HCT116 (cell line): ENCODE measurements around the gene MYCBP2. TPM values are rescaled to one million over a fixed set of nuclear protein-coding genes. Genes with fewer than 3 reads are reported as not detected.

ENCODE experiments used
- ATAC-seq: fragments of 200-7000 bp; cut with Tn5 transposase; 2 replicates; pipeline ENCODE4 v1.9.1; 2020; ENCODE audit warnings: mild to moderate bottlenecking, moderate library complexity
- BruUV-seq: library from RNA; stranded (reverse); fragments of 400-500 nt; replicated peaks from 2 replicates; lab custom pipeline; 2021; lab: Mats Ljungman, UMichigan
- CTCF ChIA-PET: fragments of 300-600 bp; sonication (Branson Sonifier 250); formaldehyde crosslinking; loops from one replicate; lab custom pipeline; 2021; ENCODE audit warnings: antibody characterized with exemption; lab: Charles Lee
- POLR2A ChIA-PET: fragments of 300-600, 350-600 bp; sonication (Branson Sonifier 250); formaldehyde crosslinking; loops from one replicate; lab custom pipeline; 2021; ENCODE audit warnings: antibody characterized with exemption; lab: Charles Lee
- RAD21 ChIA-PET, 2 experiments: fragments of 300-600 bp; sonication (Branson Sonifier 250); formaldehyde crosslinking; loops; one replicate each; lab custom pipeline; 2023; ENCODE audit warnings: low total read pairs in 2 of 2; ENCODE audit not compliant: uncharacterized antibody in 2 of 2, unreplicated experiment in 2 of 2, low non-redundant PET in 1 of 2; lab: Charles Lee
- DNase-seq: peaks from one replicate; pipeline ENCODE4 v3.0.0-alpha.2; 2010; ENCODE audit warnings: low read depth, low spot score
- H2AFZ ChIP-seq: fragments of 200-600 bp; shearing (Covaris generic), sonication (generic); 2 replicates; pipeline ENCODE4 v1.6.1; 2017; ENCODE audit warnings: low read depth, mixed run types, mixed read lengths, antibody characterized with exemption, low read length; ENCODE audit not compliant: poor library complexity, severe bottlenecking
- H3K27ac ChIP-seq: 2 replicates; pipeline ENCODE4 v1.5.1; 2012; ENCODE audit warnings: low read depth, low read length
- H3K27me3 ChIP-seq: fragments of 200-600 bp; sonication (generic); 2 replicates; pipeline ENCODE4 v1.6.1; 2016; ENCODE audit warnings: mixed run types, low read length, mixed read lengths; ENCODE audit not compliant: insufficient read depth
- H3K36me3 ChIP-seq, 2 experiments: fragments of 200-500 bp in 1 of 2; fragments of 200-600 bp in 1 of 2; sonication (Bioruptor generic) in 1 of 2; sonication (generic) in 1 of 2; 2 replicates each; pipeline versions ENCODE4 v1.5.1 to v1.6.1; 2014 to 2016; ENCODE audit warnings: low read length in 2 of 2, inconsistent platforms in 1 of 2, mixed read lengths in 1 of 2, mixed run types in 1 of 2; ENCODE audit not compliant: insufficient read depth in 2 of 2, control insufficient read depth in 1 of 2
- H3K4me1 ChIP-seq, 2 experiments: fragments of 200-600 bp in 1 of 2; sonication (generic) in 1 of 2; 2 replicates each; pipeline versions ENCODE4 v1.5.1 to v1.6.1; 2012 to 2017; ENCODE audit warnings: low read length in 2 of 2, inconsistent platforms in 1 of 2, mild to moderate bottlenecking in 1 of 2, mixed read lengths in 1 of 2, mixed run types in 1 of 2, moderate library complexity in 1 of 2; ENCODE audit not compliant: insufficient read depth in 2 of 2, control insufficient read depth in 1 of 2
- H3K4me2 ChIP-seq: fragments of 200-600 bp; sonication (generic); 2 replicates; pipeline ENCODE4 v1.6.1; 2017; ENCODE audit warnings: mixed run types, low read length, mixed read lengths
- H3K4me3 ChIP-seq, 2 experiments: fragments of 200-600 bp in 1 of 2; sonication (generic) in 1 of 2; replicated peaks in 1 of 2; 2 replicates each; pipeline ENCODE4 v1.5.1; 2011 to 2016; ENCODE audit warnings: low read length in 2 of 2, control low read depth in 1 of 2, low read depth in 1 of 2, mild to moderate bottlenecking in 1 of 2, mixed read lengths in 1 of 2, mixed run types in 1 of 2
- H3K79me2 ChIP-seq: fragments of 200-600 bp; sonication (generic); 2 replicates; pipeline ENCODE4 v1.6.1; 2017; ENCODE audit warnings: mild to moderate bottlenecking, mixed run types, low read length, moderate library complexity, mixed read lengths; ENCODE audit not compliant: insufficient read depth
- H3K9ac ChIP-seq: fragments of 200-600 bp; sonication (generic); 2 replicates; pipeline ENCODE4 v1.6.1; 2016; ENCODE audit warnings: low read length, mixed read lengths
- H3K9me2 ChIP-seq: fragments of 200-600 bp; sonication (generic), shearing (Covaris generic); 2 replicates; pipeline ENCODE4 v1.6.1; 2017; ENCODE audit warnings: mixed run types, mild to moderate bottlenecking, moderate library complexity; ENCODE audit not compliant: insufficient read depth
- H3K9me3 ChIP-seq, 2 experiments: fragments of 200-500 bp in 1 of 2; fragments of 200-600 bp in 1 of 2; sonication (Bioruptor generic) in 1 of 2; sonication (generic) in 1 of 2; 2 replicates each; pipeline ENCODE4 v1.6.1; 2014 to 2017; ENCODE audit warnings: low read length in 2 of 2, mixed read lengths in 2 of 2, inconsistent platforms in 1 of 2, low read depth in 1 of 2, mild to moderate bottlenecking in 1 of 2, mixed run types in 1 of 2, moderate library complexity in 1 of 2; ENCODE audit not compliant: control insufficient read depth in 1 of 2, insufficient read depth in 1 of 2
- H4K20me1 ChIP-seq: fragments of 200-600 bp; sonication (generic), shearing (Covaris generic); 2 replicates; pipeline ENCODE4 v1.6.1; 2017; ENCODE audit warnings: mixed run types, mild to moderate bottlenecking, moderate library complexity; ENCODE audit not compliant: insufficient read depth
- CBX3 ChIP-seq: IDR thresholded peaks from 2 replicates; pipeline ENCODE4 v1.6.1; 2012; ENCODE audit warnings: low read depth
- MAX ChIP-seq: IDR thresholded peaks from 2 replicates; pipeline ENCODE4 v1.6.1; 2012
- POLR2AphosphoS5 ChIP-seq: IDR thresholded peaks from 2 replicates; pipeline ENCODE4 v1.6.1; 2011; ENCODE audit warnings: mild to moderate bottlenecking, low read depth, low read length, moderate library complexity
- REST ChIP-seq: IDR thresholded peaks from 2 replicates; pipeline ENCODE4 v1.6.1; 2012; ENCODE audit warnings: low read depth
- YY1 ChIP-seq: IDR thresholded peaks from 2 replicates; pipeline ENCODE4 v1.6.1; 2011; ENCODE audit warnings: low read length, low read depth, moderate library complexity, mild to moderate bottlenecking; ENCODE audit not compliant: insufficient replicate concordance; ENCODE audit errors: extremely low read depth
- intact Hi-C: fragments of 100-400 bp; cut with micrococcal nuclease; formaldehyde crosslinking; loops from 2 replicates; pipeline ENCODE4 v1.10.0; 2022
- total RNA-seq: library from RNA; stranded (reverse); gene quantifications from one replicate; pipeline ENCODE4 v1.2.1, GENCODE V29; 2021; ENCODE audit not compliant: unreplicated experiment

MYCBP2 gene
- total RNA-seq, 1 experiment from 2014 or later, result 48.5 TPM

GRCh38 chr13:77026861-77027621 lies 299.9 kb downstream of the MYCBP2 start, which contains the start of gene FBXL3 (continued):
- TF ChIP-seq REST (no peak), CBX3 (no peak), YY1 (peak; percentile 90)

- H3K27me3 ChIP-seq, result no peaks in the 10 kb centered on the region
- H3K4me3 ChIP-seq, result peak overlapping the region; percentile 63 to 84
- H3K9me2 ChIP-seq, result no peaks in the 10 kb centered on the region
- DNase-seq (peak; percentile 21), ATAC-seq (peak; percentile 85)
- no peak overlapping the region for H2AFZ ChIP-seq
- H4K20me1 ChIP-seq, result peaks cover 14% of the 10 kb centered on the region
- peaks cover 50% of the 10 kb centered on the region for H3K79me2 ChIP-seq
- peak; percentile 65 for TF ChIP-seq MAX
- TF ChIP-seq POLR2AphosphoS5, result no peak
- peak overlapping the region; percentile 98 for H3K4me2 ChIP-seq
- peaks cover 9 to 25% of the 10 kb centered on the region in 2 experiments; a peak in 3 of 4 replicates for H3K4me1 ChIP-seq
- ChIA-PET POLR2A (interaction anchor here (0.7 kb wide), 1 partner anchor 264 kb away, joined by 4 read pairs; no protein-coding TSS in a partner anchor), CTCF (interaction anchor here (2.2 kb wide), 1 partner anchor 10 kb away, joined by 8 read pairs; no protein-coding TSS in a partner anchor), RAD21 (no interaction called here)
- intact Hi-C loops, result loop anchor here (10.0 kb wide), 2 partner anchors 298 to 448 kb away; partner anchors contain the start of gene MYCBP2
- H3K36me3 ChIP-seq, result no peaks in the 10 kb centered on the region
- no peaks in the 10 kb centered on the region for H3K9me3 ChIP-seq
- H3K27ac ChIP-seq, result peak overlapping the region; percentile 94
- H3K9ac ChIP-seq, result peak overlapping the region; percentile 90
- no TSS peak for BruUV-seq
These were observed 300.5 kb downstream of the MYCBP2 start for GRCh38 chr13:77026255-77026860.
